ENCODE measurements around the gene GPR37L1. TPM values are rescaled to one million over a fixed set of nuclear protein-coding genes. Genes with fewer than 3 reads are reported as not detected.

GPR37L1 gene
- total and polyA plus RNA-seq, 7 donors: under 0.01 to 1.8 (median 0.32) TPM; not detected in 1

- no peaks in the 10 kb centered on the region for H3K36me3 ChIP-seq
- 95 to 96% methylated on average over 8 of the region's 8 CpGs for WGBS, 2 donors
Observed at GRCh38 chr1:202116287-202116686, 6.4 kb upstream of the GPR37L1 start.

GRCh38 chr1:202117898-202118371, 4.8 kb upstream of the GPR37L1 start:
- no peak for DNase-seq
- Histone ChIP-seq H3K27me3 (no peaks in the 10 kb centered on the region), H3K4me1 (peaks cover 0 to 9% (median 7%) of the 10 kb centered on the region in 4 donors), H3K27ac (no peak overlapping the region), H3K4me3 (no peak overlapping the region), H3K9me3 (no peaks in the 10 kb centered on the region), H3K36me3 (no peaks in the 10 kb centered on the region)
- intact Hi-C loops (cut with DNase I): no loop called here
- 45 to 80% methylated on average over 10 of the region's 10 CpGs for WGBS, 2 donors
- TF ChIP-seq POLR2A (IDR thresholded peaks at IDR 0.05): no peak
- no peak for TF ChIP-seq CTCF (IDR thresholded peaks at IDR 0.05)
- no peak for TF ChIP-seq EP300 (IDR thresholded peaks at IDR 0.05)
- no peak for TF ChIP-seq POLR2AphosphoS5 (IDR thresholded peaks at IDR 0.05)

More at GRCh38 chr1:202116287-202116686, 6.4 kb upstream of the GPR37L1 start:
- Histone ChIP-seq H3K9me3 (no peaks in the 10 kb centered on the region), H3K4me3 (no peak overlapping the region), H3K27me3 (no peaks in the 10 kb centered on the region), H3K27ac (no peak overlapping the region), H3K4me1 (peaks cover 0 to 13% (median 12%) of the 10 kb centered on the region in 4 donors)
- intact Hi-C loops (cut with DNase I): no loop called here
- TF ChIP-seq POLR2A (IDR thresholded peaks at IDR 0.05) (no peak), EP300 (IDR thresholded peaks at IDR 0.05) (no peak), POLR2AphosphoS5 (IDR thresholded peaks at IDR 0.05) (no peak), CTCF (IDR thresholded peaks at IDR 0.05) (no peak)
- no peak for DNase-seq

- intact Hi-C loops (cut with DNase I): no loop called here
- Histone ChIP-seq H3K36me3 (no peaks in the 10 kb centered on the region), H3K9me3 (no peaks in the 10 kb centered on the region), H3K4me3 (no peak overlapping the region), H3K27me3 (no peaks in the 10 kb centered on the region), H3K27ac (no peak overlapping the region), H3K4me1 (peaks cover 0 to 3% (median 0%) of the 10 kb centered on the region in 4 donors)
- DNase-seq: no peak
- WGBS, 2 donors: 77 to 86% methylated on average over 7 of the region's 7 CpGs
- TF ChIP-seq CTCF (IDR thresholded peaks at IDR 0.05): no peak
- TF ChIP-seq POLR2A (IDR thresholded peaks at IDR 0.05): no peak
- no peak for TF ChIP-seq POLR2AphosphoS5 (IDR thresholded peaks at IDR 0.05)
- no peak for TF ChIP-seq EP300 (IDR thresholded peaks at IDR 0.05)
Observed at GRCh38 chr1:202121006-202121405, 1.7 kb upstream of the GPR37L1 start.

- intact Hi-C loops (cut with DNase I): no loop called here
- H3K9me3 ChIP-seq: no peaks in the 10 kb centered on the region
Observed at GRCh38 chr1:202123336-202123813, 658 bp downstream of the GPR37L1 start.

More at GRCh38 chr1:202123336-202123813, 658 bp downstream of the GPR37L1 start:
- Histone ChIP-seq H3K27me3 (no peaks in the 10 kb centered on the region), H3K36me3 (no peaks in the 10 kb centered on the region), H3K27ac (no peak overlapping the region), H3K4me1 (peaks cover 0 to 3% (median 0%) of the 10 kb centered on the region in 4 donors), H3K4me3 (no peak overlapping the region)
- 89 to 94% methylated on average over 10 of the region's 10 CpGs for WGBS, 2 donors
- no peak for TF ChIP-seq POLR2AphosphoS5 (IDR thresholded peaks at IDR 0.05)
- TF ChIP-seq EP300 (IDR thresholded peaks at IDR 0.05): no peak
- no peak for TF ChIP-seq POLR2A (IDR thresholded peaks at IDR 0.05)
- no peak for TF ChIP-seq CTCF (IDR thresholded peaks at IDR 0.05)
- DNase-seq: no peak
